ENCODE results near the gene FARS2. TPM values are rescaled to one million over a fixed set of nuclear protein-coding genes. Genes with fewer than 3 reads are reported as not detected.
A peak's percentile ranks its signal among the peaks of the same experiment; 100 is the strongest.

The FARS2 gene
- total and polyA plus RNA-seq, 9 of the 15 experiments (the other 6 are each of a cell fraction or from before 2014, with no cell fraction given) = 16.5 to 62.2 (median 27.0) TPM

GRCh38 chr6:5541751-5542432, 280.6 kb downstream of the FARS2 start (continued):
- TF ChIP-seq ZBTB49 (CRISPR knock-in tag; IDR thresholded peaks at IDR 0.05; ENCODE audit: borderline replicate concordance) = no peak
- no peak for TF ChIP-seq E2F1 (CRISPR knock-in tag; IDR thresholded peaks at IDR 0.05)
- TF ChIP-seq PML (IDR thresholded peaks at IDR 0.05; ENCODE audit: low read length) = no peak
- no peak for TF ChIP-seq PURB (CRISPR knock-in tag; IDR thresholded peaks at IDR 0.05; ENCODE audit: low read depth)
- TF ChIP-seq NFE2 (IDR thresholded peaks at IDR 0.05; ENCODE audit: low read depth) = no peak
- no peak for TF ChIP-seq ATF4 (CRISPR knock-in tag; IDR thresholded peaks at IDR 0.05)
- no peak for TF ChIP-seq ARNT (IDR thresholded peaks at IDR 0.05)
- TF ChIP-seq PATZ1 (CRISPR knock-in tag; IDR thresholded peaks at IDR 0.05; ENCODE audit: borderline replicate concordance) = no peak
- TF ChIP-seq HOMEZ (CRISPR knock-in tag; IDR thresholded peaks at IDR 0.05) = no peak
- TF ChIP-seq CCNT2 (IDR thresholded peaks at IDR 0.05; ENCODE audit: borderline replicate concordance, extremely low read depth, insufficient read length, low read depth, low read length) = no peak
- TF ChIP-seq MEF2D (tag; conservative IDR thresholded peaks at IDR 0.05; ENCODE audit: low read depth) = peak; percentile 86
- TF ChIP-seq RBFOX2 (IDR thresholded peaks at IDR 0.05; ENCODE audit: low read depth, low read length) = no peak
- TF ChIP-seq NKRF (IDR thresholded peaks at IDR 0.05; ENCODE audit: borderline replicate concordance) = no peak
- TF ChIP-seq GATAD2A (IDR thresholded peaks at IDR 0.05) = no peak
- no peak for TF ChIP-seq THRA (IDR thresholded peaks at IDR 0.05)
